ENCODE data around the gene LRP1B. TPM values are rescaled to one million over a fixed set of nuclear protein-coding genes. Genes with fewer than 3 reads are reported as not detected.

Gene LRP1B
- total and polyA plus RNA-seq, 2 of the 8 experiments (the other 6 are each of a cell fraction or from before 2014, with no cell fraction given) = 0.03 TPM; not detected in 1

DNA sequence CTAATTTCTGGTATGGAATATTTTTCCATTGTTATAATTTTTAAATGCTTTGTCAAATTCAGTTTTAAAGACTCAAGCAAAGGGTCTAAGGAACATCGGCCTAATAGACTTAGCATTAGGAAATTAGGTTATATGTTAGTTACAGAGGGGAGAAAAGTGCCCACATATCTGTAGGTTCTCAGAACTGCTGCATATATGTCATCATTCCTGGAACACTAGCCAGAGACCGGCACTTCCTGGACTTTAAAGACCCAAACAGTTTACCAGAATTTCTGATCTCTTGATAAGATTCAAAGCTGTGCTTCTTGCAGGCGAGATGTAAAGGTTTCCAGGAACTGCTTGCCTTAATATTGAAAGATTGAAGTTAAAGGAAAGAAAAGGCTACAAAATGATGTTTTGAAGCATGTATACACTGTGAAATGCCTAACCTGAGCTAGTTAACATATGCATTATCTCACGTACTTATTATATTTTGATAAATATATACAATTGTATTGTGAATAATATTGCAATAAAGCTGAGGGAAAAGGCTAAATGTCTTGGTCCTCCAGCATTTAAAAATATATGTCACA, 993.6 kb downstream of the LRP1B start (continued):
- TF ChIP-seq, protein P1, sequence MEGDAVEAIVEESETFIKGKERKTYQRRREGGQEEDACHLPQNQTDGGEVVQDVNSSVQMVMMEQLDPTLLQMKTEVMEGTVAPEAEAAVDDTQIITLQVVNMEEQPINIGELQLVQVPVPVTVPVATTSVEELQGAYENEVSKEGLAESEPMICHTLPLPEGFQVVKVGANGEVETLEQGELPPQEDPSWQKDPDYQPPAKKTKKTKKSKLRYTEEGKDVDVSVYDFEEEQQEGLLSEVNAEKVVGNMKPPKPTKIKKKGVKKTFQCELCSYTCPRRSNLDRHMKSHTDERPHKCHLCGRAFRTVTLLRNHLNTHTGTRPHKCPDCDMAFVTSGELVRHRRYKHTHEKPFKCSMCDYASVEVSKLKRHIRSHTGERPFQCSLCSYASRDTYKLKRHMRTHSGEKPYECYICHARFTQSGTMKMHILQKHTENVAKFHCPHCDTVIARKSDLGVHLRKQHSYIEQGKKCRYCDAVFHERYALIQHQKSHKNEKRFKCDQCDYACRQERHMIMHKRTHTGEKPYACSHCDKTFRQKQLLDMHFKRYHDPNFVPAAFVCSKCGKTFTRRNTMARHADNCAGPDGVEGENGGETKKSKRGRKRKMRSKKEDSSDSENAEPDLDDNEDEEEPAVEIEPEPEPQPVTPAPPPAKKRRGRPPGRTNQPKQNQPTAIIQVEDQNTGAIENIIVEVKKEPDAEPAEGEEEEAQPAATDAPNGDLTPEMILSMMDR (IDR thresholded peaks at IDR 0.05; ENCODE audit: control extremely low read depth in 1 of 3, insufficient read depth in 1 of 3, low read depth in 1 of 3, low read length in 3 of 3) = no peak
- TF ChIP-seq SP1 (IDR thresholded peaks at IDR 0.05; ENCODE audit: low read depth, low read length) = no peak
- no peak for TF ChIP-seq NRF1 (IDR thresholded peaks at IDR 0.05; ENCODE audit: low read depth, low read length)
- TF ChIP-seq EP300 (IDR thresholded peaks at IDR 0.05; ENCODE audit: borderline replicate concordance in 1 of 2, low read depth in 2 of 2, low read length in 2 of 2) = no peak
- no peak for TF ChIP-seq RAD21 (IDR thresholded peaks at IDR 0.05 in 1 of 2, conservative IDR thresholded peaks at IDR 0.05 in 1 of 2; ENCODE audit: low read depth in 2 of 2, low read length in 2 of 2)
- no peak for TF ChIP-seq CTBP2 (IDR thresholded peaks at IDR 0.05; ENCODE audit: borderline replicate concordance, insufficient read depth, insufficient read length, low read length)

All from H1 (cell line).